H1 (cell line): ENCODE results near the gene RCC1. TPM values are rescaled to one million over a fixed set of nuclear protein-coding genes. Genes with fewer than 3 reads are reported as not detected.

Experiments used
- CTCF ChIA-PET: fragments of 300-600 bp; sonication (Branson Sonifier 250); formaldehyde crosslinking; loops from one replicate; lab custom pipeline; 2021; ENCODE audit not compliant: partially characterized antibody; lab: Charles Lee
- POLR2A ChIA-PET: fragments of 300-600 bp; sonication (Branson Sonifier 250); formaldehyde crosslinking; loops from one replicate; lab custom pipeline; 2021; ENCODE audit warnings: inconsistent platforms; ENCODE audit not compliant: partially characterized antibody; lab: Charles Lee
- DNase-seq, 2 experiments: peaks; one replicate each; pipeline versions ENCODE4 v3.0.0 to v3.0.0-alpha.2; 2010 to 2022; ENCODE audit warnings: low spot score in 2 of 2, low read depth in 1 of 2, mixed read lengths in 1 of 2
- FAIRE-seq: peaks from 2 replicates; lab custom pipeline; 2011; peaks lifted over from hg19 to GRCh38; lab: Jason Lieb, UNC
- H2AFZ ChIP-seq: 2 replicates; pipeline ENCODE4 v1.8.1; 2012; ENCODE audit warnings: low read length, inconsistent platforms
- H2AK5ac ChIP-seq: 2 replicates; pipeline ENCODE4 v1.6.1; 2013; ENCODE audit warnings: low read depth, low read length
- H2BK120ac ChIP-seq: replicated peaks from 2 replicates; pipeline ENCODE3; 2013; ENCODE audit warnings: low read depth, low read length, inconsistent platforms
- H2BK12ac ChIP-seq: 2 replicates; pipeline ENCODE4 v1.6.1; 2013; ENCODE audit warnings: low read depth, low read length
- H2BK15ac ChIP-seq: 2 replicates; pipeline ENCODE4 v1.6.1; 2013; ENCODE audit warnings: low read length
- H2BK20ac ChIP-seq: 2 replicates; pipeline ENCODE4 v1.6.1; 2013; ENCODE audit warnings: low read length
- H2BK5ac ChIP-seq: 2 replicates; pipeline ENCODE4 v1.6.1; 2013; ENCODE audit warnings: low read depth, low read length
- H3K14ac ChIP-seq: 2 replicates; pipeline ENCODE4 v1.6.1; 2013; ENCODE audit warnings: inconsistent platforms; ENCODE audit not compliant: insufficient read length
- H3K18ac ChIP-seq: 2 replicates; pipeline ENCODE4 v1.6.1; 2013; ENCODE audit warnings: low read length; ENCODE audit errors: extremely low read depth
- H3K23ac ChIP-seq: 2 replicates; pipeline ENCODE4 v1.6.1; 2013; ENCODE audit warnings: inconsistent platforms; ENCODE audit not compliant: insufficient read length
- H3K23me2 ChIP-seq: 2 replicates; pipeline ENCODE4 v1.6.1; 2013; ENCODE audit warnings: low read depth, low read length
- H3K27ac ChIP-seq: 2 replicates; pipeline ENCODE4 v1.6.1; 2011; ENCODE audit warnings: low read depth, low read length, inconsistent platforms
- H3K27me3 ChIP-seq, 4 experiments: replicated peaks in 1 of 4; 1 replicate in 1 of 4; 2 replicates in 3 of 4; pipeline versions ENCODE4 v1.6.1 to v1.8.1; 2011 to 2013; ENCODE audit warnings: low read length in 3 of 4, mild to moderate bottlenecking in 3 of 4, inconsistent platforms in 2 of 4, mixed read lengths in 2 of 4, moderate library complexity in 1 of 4; ENCODE audit not compliant: control insufficient read depth in 3 of 4, insufficient read depth in 3 of 4; ENCODE audit errors: extremely low read depth in 1 of 4
- H3K36me3 ChIP-seq, 4 experiments: 2 replicates each; pipeline versions ENCODE4 v1.6.1 to v1.8.1; 2011 to 2013; ENCODE audit warnings: mild to moderate bottlenecking in 4 of 4, low read length in 3 of 4, moderate library complexity in 2 of 4, control low read depth in 1 of 4, inconsistent platforms in 1 of 4; ENCODE audit not compliant: insufficient read depth in 4 of 4, control insufficient read depth in 2 of 4
- H3K4ac ChIP-seq: replicated peaks from 2 replicates; pipeline ENCODE3; 2013; ENCODE audit warnings: low read length, low read depth, mixed read lengths, inconsistent platforms; ENCODE audit not compliant: insufficient read length
- H3K4me1 ChIP-seq, 4 experiments: replicated peaks in 1 of 4; 1 replicate in 1 of 4; 2 replicates in 3 of 4; pipeline versions ENCODE4 v1.6.1 to v1.8.1; 2011 to 2013; ENCODE audit warnings: low read length in 3 of 4, inconsistent platforms in 2 of 4, mixed read lengths in 1 of 4; ENCODE audit not compliant: insufficient read depth in 4 of 4, control insufficient read depth in 3 of 4
- H3K4me2 ChIP-seq, 2 experiments: 2 replicates each; pipeline versions ENCODE4 v1.6.1 to v1.8.1; 2011 to 2013; ENCODE audit warnings: low read depth in 2 of 2, low read length in 2 of 2, control low read depth in 1 of 2, inconsistent platforms in 1 of 2, mild to moderate bottlenecking in 1 of 2; ENCODE audit not compliant: insufficient read depth in 1 of 2
- H3K4me3 ChIP-seq, 4 experiments: fragments of 200-600, 300-600 bp in 1 of 4; sonication (generic), shearing (Covaris generic), sonication (Bioruptor Twin) in 1 of 4; 2 replicates each; pipeline versions ENCODE4 v1.5.1 to v1.8.1; 2011 to 2016; ENCODE audit warnings: low read length in 4 of 4, low read depth in 3 of 4, control low read depth in 2 of 4, inconsistent platforms in 2 of 4, mild to moderate bottlenecking in 2 of 4, mixed read lengths in 1 of 4, moderate library complexity in 1 of 4; ENCODE audit not compliant: insufficient read depth in 2 of 4; ENCODE audit errors: extremely low read depth in 1 of 4
- H3K56ac ChIP-seq: replicated peaks from 2 replicates; pipeline ENCODE3; 2013; ENCODE audit warnings: low read depth, mild to moderate bottlenecking, mixed read lengths, low read length, inconsistent platforms; ENCODE audit not compliant: insufficient read length
- H3K79me1 ChIP-seq: 2 replicates; pipeline ENCODE4 v1.6.1; 2013; ENCODE audit warnings: low read depth, low read length, control low read depth
- H3K79me2 ChIP-seq, 2 experiments: 2 replicates each; pipeline versions ENCODE4 v1.6.1 to v1.8.1; 2012 to 2013; ENCODE audit warnings: low read length in 2 of 2, mild to moderate bottlenecking in 2 of 2, inconsistent platforms in 1 of 2; ENCODE audit not compliant: insufficient read depth in 2 of 2, control insufficient read depth in 1 of 2
- H3K9ac ChIP-seq, 4 experiments: replicated peaks in 1 of 4; 1 replicate in 1 of 4; 2 replicates in 3 of 4; pipeline versions ENCODE4 v1.6.1 to v1.8.1; 2011 to 2013; ENCODE audit warnings: low read depth in 3 of 4, low read length in 3 of 4, control low read depth in 2 of 4, mild to moderate bottlenecking in 2 of 4, moderate library complexity in 2 of 4, inconsistent platforms in 1 of 4; ENCODE audit errors: extremely low read depth in 1 of 4
- H3K9me3 ChIP-seq, 2 experiments: 2 replicates each; pipeline versions ENCODE4 v1.6.1 to v1.8.1; 2012 to 2013; ENCODE audit warnings: mild to moderate bottlenecking in 2 of 2, moderate library complexity in 2 of 2, control low read depth in 1 of 2, inconsistent platforms in 1 of 2, low read depth in 1 of 2, low read length in 1 of 2, mixed read lengths in 1 of 2; ENCODE audit not compliant: insufficient read depth in 2 of 2
- H4K20me1 ChIP-seq, 2 experiments: replicated peaks in 1 of 2; 2 replicates each; pipeline versions ENCODE3 to v1.8.1; 2011 to 2013; ENCODE audit warnings: inconsistent platforms in 2 of 2, low read length in 2 of 2, mild to moderate bottlenecking in 1 of 2; ENCODE audit not compliant: insufficient read depth in 2 of 2, control insufficient read depth in 1 of 2
- H4K5ac ChIP-seq: 2 replicates; pipeline ENCODE4 v1.6.1; 2013; ENCODE audit warnings: low read length, low read depth, mixed read lengths, inconsistent platforms; ENCODE audit not compliant: insufficient read length
- H4K8ac ChIP-seq: 2 replicates; pipeline ENCODE4 v1.8.0; 2013; ENCODE audit warnings: mild to moderate bottlenecking, moderate library complexity, low read length, inconsistent platforms; ENCODE audit not compliant: insufficient read depth; ENCODE audit errors: extremely low read depth
- H4K91ac ChIP-seq: replicated peaks from 2 replicates; pipeline ENCODE3; 2013; ENCODE audit warnings: low read length, mixed read lengths, inconsistent platforms; ENCODE audit not compliant: insufficient read length
- BCL11A ChIP-seq, 2 experiments: IDR thresholded peaks; one replicate each; pipeline ENCODE4 v1.6.1; 2011; ENCODE audit warnings: low read depth in 2 of 2, low read length in 2 of 2, mild to moderate bottlenecking in 2 of 2
- CREB1 ChIP-seq: IDR thresholded peaks from 2 replicates; pipeline ENCODE4 v1.6.1; 2012; ENCODE audit warnings: inconsistent platforms
- CTBP2 ChIP-seq: IDR thresholded peaks from 2 replicates; pipeline ENCODE4 v1.7.0; 2011; ENCODE audit warnings: borderline replicate concordance, mild to moderate bottlenecking, moderate library complexity, mixed read lengths, low read length; ENCODE audit not compliant: insufficient read depth, insufficient read length
- EGR1 ChIP-seq: IDR thresholded peaks from 2 replicates; pipeline ENCODE4 v1.6.1; 2011; ENCODE audit warnings: low read depth, low read length, borderline replicate concordance
- FOSL1 ChIP-seq: IDR thresholded peaks from 2 replicates; pipeline ENCODE4 v1.6.1; 2011; ENCODE audit warnings: mild to moderate bottlenecking, low read depth, low read length, moderate library complexity; ENCODE audit not compliant: insufficient read depth
- KDM5A ChIP-seq: fragments of 200-600 bp; IDR thresholded peaks from 2 replicates; pipeline ENCODE4 v1.7.1; 2012; ENCODE audit warnings: mild to moderate bottlenecking, low read length, inconsistent platforms, mixed read lengths
- NANOG ChIP-seq: IDR thresholded peaks from 2 replicates; pipeline ENCODE4 v1.6.1; 2011; ENCODE audit warnings: low read length, low read depth, mild to moderate bottlenecking, inconsistent platforms; ENCODE audit not compliant: insufficient read depth, poor library complexity, severe bottlenecking
- SIX5 ChIP-seq: IDR thresholded peaks from 2 replicates; pipeline ENCODE4 v1.6.1; 2011; ENCODE audit warnings: mild to moderate bottlenecking, low read depth, low read length
- SP1 ChIP-seq: IDR thresholded peaks from 2 replicates; pipeline ENCODE4 v1.6.1; 2011; ENCODE audit warnings: low read depth, low read length
- WGBS, 2 experiments: shearing (Covaris generic) in 1 of 2; methylation state at CpG; one replicate each; pipeline versions ENCODE4 v1.1.6 to v1.1.7; 2013 to 2015; ENCODE audit warnings: low lambda C conversion rate in 2 of 2, mixed read lengths in 2 of 2, inconsistent platforms in 1 of 2, low coverage in 1 of 2, missing lambda C conversion rate in 1 of 2; ENCODE audit not compliant: insufficient replicate concordance in 2 of 2, insufficient coverage in 1 of 2, insufficient read length in 1 of 2; ENCODE audit errors: extremely low coverage in 1 of 2, missing lambda C conversion rate in 1 of 2; 5-methylcytosine and 5-hydroxymethylcytosine counted together
- polyA plus RNA-seq, 7 experiments: library from polyadenylated mRNA; depleted of rRNA in 3 of 7; stranded (reverse) in 5 of 7; unstranded in 2 of 7; fragments of >200 nt in 5 of 7; fragments of 200-250 nt in 2 of 7; gene quantifications; 1 replicate in 5 of 7; 2 replicates in 1 of 7; 4 replicates in 1 of 7; pipeline versions ENCODE4 v1.2.1 to v1.2.3, GENCODE V29; 2011 to 2013; ENCODE audit warnings: missing spikeins in 2 of 7, mixed read lengths in 2 of 7
- total RNA-seq: library from RNA; stranded (reverse); fragmentation: NEBNext Ultra II Directional; extraction: Animal tissue kit (Norgen Biotek cat#: 25700); gene quantifications from 2 replicates; pipeline ENCODE4 v1.2.1, GENCODE V29; 2021

Gene RCC1
- total and polyA plus RNA-seq, 2 of the 8 experiments (the other 6 are each of a cell fraction or from before 2014, with no cell fraction given): 48.5 to 98.4 TPM

GRCh38 chr1:28494737-28495136, 11.1 kb upstream of the RCC1 start:
- no peaks in the 10 kb centered on the region for H3K79me1 ChIP-seq
- no peaks in the 10 kb centered on the region for H3K9me3 ChIP-seq
- no peak overlapping the region for H3K27ac ChIP-seq
- no peaks in the 10 kb centered on the region for H3K23me2 ChIP-seq
- no peak overlapping the region for H4K5ac ChIP-seq
- H3K9ac ChIP-seq: no peak overlapping the region
- H2AK5ac ChIP-seq: no peak overlapping the region
- FAIRE-seq: no peak
- H3K4me2 ChIP-seq: no peak overlapping the region
- H2BK20ac ChIP-seq: no peak overlapping the region
- H3K36me3 ChIP-seq: peaks cover 13 to 45% (median 35%) of the 10 kb centered on the region in 4 experiments; a peak in 7 of 8 replicates
- DNase-seq: no peak
- no peak overlapping the region for H3K4me3 ChIP-seq
- TF ChIP-seq CTBP2: no peak
- TF ChIP-seq NANOG: no peak
- no peak for TF ChIP-seq KDM5A
- TF ChIP-seq SP1: no peak
- TF ChIP-seq SIX5: no peak
- TF ChIP-seq FOSL1: no peak
- TF ChIP-seq CREB1: no peak
- TF ChIP-seq BCL11A (IDR thresholded peaks at IDR 0.05; ENCODE audit: low read depth in 2 of 2, low read length in 2 of 2): no peak
- no peak for TF ChIP-seq EGR1
- no peak overlapping the region for H2BK120ac ChIP-seq
- CTCF ChIA-PET: interaction anchor here (1.3 kb wide), 1 partner anchor 246 kb away, joined by 3 read pairs; no protein-coding TSS in a partner anchor
- H3K27me3 ChIP-seq: no peaks in the 10 kb centered on the region
- no peak overlapping the region for H3K18ac ChIP-seq
- H3K79me2 ChIP-seq: no peaks in the 10 kb centered on the region
- no peak overlapping the region for H4K8ac ChIP-seq
- no peak overlapping the region for H2BK12ac ChIP-seq
- H3K23ac ChIP-seq: no peak overlapping the region
- H2BK15ac ChIP-seq: no peak overlapping the region
- H4K20me1 ChIP-seq: peaks cover 0 to 1% of the 10 kb centered on the region in 2 experiments
- no peaks in the 10 kb centered on the region for H3K4me1 ChIP-seq
- no peak overlapping the region for H3K14ac ChIP-seq
- H4K91ac ChIP-seq: no peak overlapping the region
- no peak overlapping the region for H3K4ac ChIP-seq
- POLR2A ChIA-PET: interaction anchor here (0.6 to 1.4 kb wide), 4 partner anchors 11 to 140 kb away, joined by 3 to 5 read pairs (median 4); partner anchors contain the start of gene RCC1
- H2BK5ac ChIP-seq: no peak overlapping the region
- no peak overlapping the region for H3K56ac ChIP-seq
- no peak overlapping the region for H2AFZ ChIP-seq
- WGBS, 2 experiments: 87% methylated on average over 1 of the region's 1 CpG; no CpG with 5 or more reads in 1 of the 2 experiments
